HG03039 (cell line): ENCODE measurements around the gene REEP3.
"Not testable (repeated sequence)": the region's sequence is repeated elsewhere in the genome, so short reads cannot be mapped to it uniquely, and the experiment has no call there.

Source experiments
- ATAC-seq: cut with Tn5 transposase; IDR thresholded peaks from one replicate; pipeline ENCODE4 v1.9.1; 2021; ENCODE audit warnings: mild to moderate bottlenecking, moderate library complexity; ENCODE audit not compliant: unreplicated experiment

The REEP3 gene

GRCh38 chr10:63547628-63548360 lies 26.6 kb downstream of the REEP3 start:
- ATAC-seq = no peak

DNA sequence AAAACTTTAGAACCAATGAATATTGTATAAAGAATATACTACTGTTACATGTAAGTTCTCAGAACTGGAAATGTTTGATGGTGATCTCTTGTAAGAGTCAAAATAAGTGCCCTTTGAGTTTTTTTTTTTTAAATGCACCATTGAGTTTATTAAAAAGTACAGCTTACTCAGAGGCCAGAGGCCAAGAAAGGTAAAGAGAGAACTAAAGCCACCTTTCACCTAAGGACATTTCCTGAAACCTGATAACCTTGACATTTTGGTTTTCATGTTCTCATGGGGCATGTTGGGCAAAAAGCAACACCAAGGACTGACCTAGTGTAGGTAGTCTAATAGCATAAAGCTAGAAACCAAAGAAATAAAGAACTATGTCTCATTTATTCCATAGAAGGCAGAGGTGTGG lies 27.7 kb downstream of the REEP3 start:
- no peak for ATAC-seq

DNA sequence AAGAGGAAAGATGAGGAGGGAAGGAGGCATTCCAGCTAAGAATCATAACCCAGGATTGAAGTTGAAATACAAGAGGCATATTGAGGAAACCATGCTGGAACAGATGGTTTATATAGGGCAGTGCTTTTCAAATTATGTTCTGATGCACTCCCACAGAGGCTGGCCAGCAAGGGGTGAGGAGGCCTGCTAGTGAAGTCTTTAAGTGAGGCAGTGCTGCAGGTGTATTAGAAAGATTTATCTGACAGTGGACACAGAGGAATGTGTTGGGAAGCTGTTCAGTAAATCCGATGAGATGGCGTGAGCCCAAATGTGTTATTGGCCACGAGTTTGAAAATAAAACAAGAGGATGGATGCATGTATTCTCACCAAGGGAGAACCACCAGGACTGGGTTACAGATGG lies 28.6 kb downstream of the REEP3 start:
- ATAC-seq = no peak

DNA sequence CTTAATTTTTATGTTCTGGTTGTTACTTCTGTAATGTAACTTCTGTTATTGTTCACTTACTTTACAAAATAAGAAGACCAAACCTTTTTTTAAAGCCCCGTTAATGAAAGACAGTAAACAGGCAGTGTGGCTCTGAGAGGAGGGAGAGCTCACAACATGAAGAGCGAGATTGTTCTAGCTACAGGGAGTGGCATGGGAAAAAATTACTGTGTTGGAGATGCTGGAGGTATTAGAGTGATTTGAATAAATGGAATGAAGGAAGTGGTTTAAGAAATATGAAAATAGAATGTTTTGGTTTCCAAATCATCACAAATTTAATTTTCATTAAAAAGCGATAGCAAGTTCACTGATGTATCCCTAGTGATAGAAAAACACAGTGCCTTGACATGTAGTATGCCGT lies 31.8 kb downstream of the REEP3 start:
- ATAC-seq = no peak

GRCh38 chr10:63553473-63553872 lies 32.3 kb downstream of the REEP3 start:
- no peak for ATAC-seq

DNA sequence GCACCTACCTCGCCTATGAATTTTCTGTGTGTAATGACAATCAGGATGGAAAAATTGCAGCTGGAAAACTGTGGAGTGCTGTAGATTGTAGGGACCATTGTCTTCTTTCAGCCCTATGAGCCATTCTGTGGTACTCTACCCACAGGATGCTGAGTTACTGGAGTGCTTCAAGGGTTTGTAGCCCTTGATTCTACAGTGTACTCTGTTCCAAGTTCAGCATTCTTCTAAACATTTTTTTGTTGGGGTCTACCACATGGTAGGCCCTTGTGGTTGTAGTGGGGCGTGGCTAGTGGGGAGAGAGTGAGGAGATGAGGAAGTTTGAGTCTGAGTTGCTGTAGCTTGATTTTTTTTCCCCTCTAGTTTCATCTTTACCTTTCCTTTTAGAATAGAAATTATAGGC lies 33.5 kb downstream of the REEP3 start:
- ATAC-seq = peak; percentile 54

GRCh38 chr10:63555330-63555729 lies 34.1 kb downstream of the REEP3 start:
- no peak for ATAC-seq

DNA sequence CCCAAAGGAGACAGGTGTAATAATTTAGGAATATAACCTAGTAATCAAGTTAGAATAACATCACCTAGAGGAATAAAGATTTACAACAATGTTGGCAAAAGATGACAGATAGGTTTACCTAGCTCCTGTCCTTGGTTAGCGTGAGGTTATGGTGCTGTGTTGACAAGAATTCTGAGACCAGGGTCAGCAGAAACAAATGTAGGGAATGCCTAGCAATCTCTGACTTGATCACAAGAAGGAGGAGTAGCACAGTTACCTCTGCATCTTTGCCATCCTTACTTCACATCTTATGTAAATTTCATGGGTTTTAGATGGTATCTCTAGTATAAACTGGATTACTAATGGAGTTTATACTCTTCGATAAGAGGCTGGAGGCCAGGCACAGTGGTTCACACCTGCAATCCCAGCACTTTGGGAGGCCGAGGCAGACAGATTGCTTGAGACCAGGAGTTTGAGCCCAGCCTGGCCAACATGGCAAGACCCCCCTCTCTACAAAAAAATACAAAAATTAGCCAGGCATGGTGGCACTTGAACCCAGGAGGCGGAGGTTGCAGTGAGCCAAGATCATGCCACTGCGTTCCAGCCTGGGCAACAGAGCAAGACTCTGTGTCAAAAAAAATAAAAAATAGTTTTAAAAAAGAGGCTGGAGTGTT lies 37.1 kb downstream of the REEP3 start:
- no peak for ATAC-seq

DNA sequence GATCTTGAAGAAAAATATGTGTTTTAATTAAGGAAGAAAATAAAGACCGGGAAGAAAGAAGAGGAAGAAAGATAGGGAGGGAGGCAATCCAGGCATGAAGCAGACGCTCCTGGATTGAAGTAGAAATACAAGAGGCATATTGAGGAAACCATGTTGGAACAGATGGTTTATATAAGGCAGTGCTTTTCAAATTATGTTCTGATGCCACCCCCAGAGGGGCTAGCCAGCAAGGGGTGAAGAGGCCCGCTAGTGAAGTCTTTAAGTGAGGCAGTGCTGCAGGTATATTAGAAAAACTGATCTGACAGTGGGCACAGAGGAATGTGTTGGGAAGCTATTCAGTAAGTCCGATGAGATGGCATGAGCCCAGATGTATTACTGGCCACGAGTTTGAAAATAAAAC lies 40.1 kb downstream of the REEP3 start:
- no peak for ATAC-seq

GRCh38 chr10:63562391-63562790 lies 41.2 kb downstream of the REEP3 start:
- no peak for ATAC-seq

DNA sequence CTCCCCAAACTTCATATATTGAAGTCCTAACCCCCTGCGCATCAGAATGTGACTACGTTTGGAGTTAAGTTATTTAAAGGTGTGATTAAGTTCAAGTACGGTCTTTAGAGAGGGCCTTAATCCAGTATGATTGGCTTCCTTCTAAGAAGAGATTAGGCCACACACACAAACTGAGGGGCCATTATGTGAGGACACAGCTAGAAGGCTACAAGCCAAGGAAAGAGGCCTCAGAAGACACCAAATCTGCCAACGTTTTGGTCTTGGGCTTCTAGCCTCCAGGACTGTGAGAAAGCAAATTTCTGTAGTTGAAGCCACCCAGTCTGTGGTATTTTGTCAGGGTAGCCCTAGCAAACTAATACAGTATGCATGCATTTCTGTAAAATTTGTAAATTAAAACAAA lies 41.7 kb downstream of the REEP3 start:
- no peak for ATAC-seq

GRCh38 chr10:63563623-63564022 lies 42.4 kb downstream of the REEP3 start:
- no peak for ATAC-seq

- ATAC-seq = not testable (repeated sequence)
Measured at GRCh38 chr10:63564731-63565130, 43.5 kb downstream of the REEP3 start.

GRCh38 chr10:63573068-63573697 lies 52.0 kb downstream of the REEP3 start:
- ATAC-seq = no peak

GRCh38 chr10:63574011-63574410 lies 52.8 kb downstream of the REEP3 start:
- ATAC-seq = no peak

- no peak for ATAC-seq
Measured at GRCh38 chr10:63576501-63576900, 55.3 kb downstream of the REEP3 start.

DNA sequence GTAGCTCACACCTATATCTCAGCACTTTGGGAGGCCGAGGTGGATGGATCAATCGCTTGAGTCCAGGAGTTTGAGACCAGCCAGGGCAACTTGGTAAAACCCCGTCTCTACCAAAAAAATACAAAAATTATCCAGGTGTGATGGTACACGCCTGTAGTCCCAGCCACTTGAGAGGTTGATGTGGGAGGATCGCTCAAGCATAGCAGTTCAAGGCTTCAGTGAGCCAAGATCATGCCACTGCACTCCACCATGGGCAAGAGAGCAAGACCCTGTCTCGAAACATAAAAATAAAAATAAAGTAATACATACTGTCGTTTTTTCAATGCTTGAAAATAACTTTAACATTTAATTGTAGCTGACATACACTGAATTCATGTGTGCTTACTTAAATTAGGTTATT lies 57.3 kb downstream of the REEP3 start:
- no peak for ATAC-seq

GRCh38 chr10:63579371-63580014 lies 58.3 kb downstream of the REEP3 start:
- no peak for ATAC-seq

DNA sequence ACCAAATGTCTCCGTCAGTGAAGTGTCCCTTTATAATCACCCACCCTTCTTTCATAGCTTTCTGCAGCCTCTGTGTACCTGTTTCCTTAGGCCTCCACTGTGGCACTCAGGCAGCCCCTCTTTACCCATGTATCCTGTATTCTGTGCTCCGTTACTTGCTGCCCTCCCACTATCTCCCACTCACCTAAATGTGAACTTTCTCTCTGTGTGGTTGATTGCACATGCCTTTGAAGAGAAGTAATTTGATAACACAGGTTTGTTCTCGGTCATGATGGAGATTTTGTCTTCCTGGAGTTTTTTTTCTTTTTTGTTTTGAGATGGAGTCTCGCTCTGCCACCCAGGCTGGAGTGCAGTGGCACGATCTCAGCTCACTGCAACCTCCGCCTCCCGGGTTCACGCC lies 61.5 kb downstream of the REEP3 start:
- no peak for ATAC-seq

DNA sequence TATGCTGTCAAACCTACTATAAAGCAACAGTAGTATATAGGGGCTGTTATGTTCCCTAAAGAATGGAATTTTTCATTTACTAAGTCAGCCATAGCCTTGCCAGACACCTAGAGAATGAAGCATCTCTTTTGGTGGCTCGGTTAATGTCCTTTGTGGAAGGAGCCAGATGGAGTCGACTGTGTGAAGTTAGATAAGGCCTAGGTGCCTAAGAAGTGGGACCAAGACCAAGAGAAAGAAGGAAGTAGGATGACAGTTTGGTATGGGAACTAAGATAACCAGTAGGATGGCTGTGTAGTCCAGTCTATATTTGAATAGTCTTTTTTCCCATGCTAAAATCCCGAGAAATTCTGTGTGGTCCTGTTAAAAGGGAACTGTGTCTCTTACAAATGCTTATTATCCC lies 62.2 kb downstream of the REEP3 start:
- no peak for ATAC-seq

DNA sequence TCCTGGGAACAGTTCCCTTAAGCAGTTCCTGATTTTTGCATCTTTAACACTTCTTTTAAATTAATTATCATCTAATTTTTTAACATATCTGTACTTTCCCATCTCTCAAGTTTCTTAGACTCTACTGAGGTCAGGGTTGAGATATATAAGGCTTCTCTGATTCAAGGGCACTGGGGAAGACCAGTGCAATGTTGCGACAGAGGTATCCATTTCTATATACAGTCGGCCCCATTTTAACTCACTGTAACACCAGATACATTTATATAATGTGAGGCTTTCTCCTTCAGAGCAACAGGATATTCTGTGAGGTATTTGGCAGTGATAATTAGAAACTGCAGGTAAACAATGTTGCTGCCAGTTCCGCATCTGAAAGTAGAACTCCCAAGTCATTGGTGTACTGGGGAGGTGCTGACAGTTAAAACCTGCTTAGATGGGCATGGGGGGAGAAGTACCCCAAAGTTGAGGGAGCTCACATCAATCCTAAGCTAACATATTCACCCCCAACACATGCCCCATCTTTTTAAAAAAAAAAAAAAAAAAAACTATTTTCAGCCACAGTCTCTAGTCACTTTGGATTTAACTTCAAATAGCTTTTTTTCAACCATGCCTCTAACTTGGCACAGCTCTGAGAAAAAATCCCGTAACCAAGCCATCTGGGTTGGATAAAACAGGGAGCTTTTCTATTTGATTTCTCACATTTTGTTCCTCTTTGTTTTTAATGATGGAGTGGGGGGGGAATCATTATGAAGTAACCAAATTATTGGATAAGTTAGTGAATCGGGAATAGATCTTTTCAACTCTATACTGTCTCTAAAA lies 62.9 kb downstream of the REEP3 start:
- no peak for ATAC-seq
